SH-SY5Y (cell line): Measurements from ENCODE around the gene AFG1L.

Experiments used
- GATA2 ChIP-seq: IDR thresholded peaks from 2 replicates; pipeline ENCODE4 v1.6.1; 2011; ENCODE audit warnings: mild to moderate bottlenecking, low read depth, low read length
- GATA3 ChIP-seq: IDR thresholded peaks from 2 replicates; pipeline ENCODE4 v1.6.1; 2011; ENCODE audit warnings: low read depth, mild to moderate bottlenecking, low read length, moderate library complexity

DNA sequence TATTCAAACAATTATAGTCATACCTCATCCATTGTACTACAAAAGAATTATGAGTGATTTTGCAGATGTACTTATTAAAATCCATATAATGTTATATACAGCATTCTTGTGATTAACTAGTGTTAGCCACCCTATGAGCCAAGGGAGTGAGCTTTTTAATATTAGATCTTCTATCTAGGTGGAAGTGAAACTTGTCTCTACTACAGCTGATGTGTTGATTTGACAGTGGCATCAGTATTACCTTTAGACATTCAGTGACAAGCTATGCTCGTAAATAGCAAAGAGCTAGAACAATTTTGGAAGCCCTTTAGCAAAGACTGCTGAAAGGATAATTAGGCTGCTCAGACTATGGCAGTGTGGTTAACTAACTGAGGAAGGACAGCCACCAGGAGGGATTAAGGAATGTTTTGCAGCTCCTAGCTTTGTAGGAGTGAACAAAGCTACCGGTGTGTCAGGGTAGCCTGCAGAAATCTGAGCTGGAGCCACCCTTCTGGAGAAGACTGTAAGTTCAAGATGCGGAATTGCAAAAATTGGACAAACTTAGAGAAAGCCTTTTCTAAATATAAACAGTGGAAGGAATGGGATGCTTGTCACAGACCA lies 73.7 kb downstream of the AFG1L start:
- TF ChIP-seq GATA2 (no peak), GATA3 (no peak)
